ENCODE measurements around the gene TRIM66.
A peak's percentile ranks its signal among the peaks of the same experiment; 100 is the strongest.

TRIM66 gene

GRCh38 chr11:8682303-8683114, at the start of gene TRIM66, which contains the start of gene RPL27A:
Gene TRIM66, minus strand, starts transcription at chr11:8682665. Its CDS starts 10,391 bp downstream, at chr11:8672274.
Gene RPL27A, plus strand, starts transcription at chr11:8682792. Its CDS starts 22 bp downstream, at chr11:8682814.
- DNase-seq: peak; percentile 95 to 98

- DNase-seq: no peak
These were observed 49.3 kb upstream of the TRIM66 start for GRCh38 chr11:8731647-8732323.

- no peak for DNase-seq
These were observed 48.2 kb upstream of the TRIM66 start for GRCh38 chr11:8730697-8731020.

GRCh38 chr11:8729837-8730696, 47.6 kb upstream of the TRIM66 start:
- no peak for DNase-seq

- DNase-seq: no peak
These were observed 46.6 kb upstream of the TRIM66 start for GRCh38 chr11:8729067-8729466.

- no peak for DNase-seq
These were observed 46.1 kb upstream of the TRIM66 start for GRCh38 chr11:8728563-8728962.

- no peak for DNase-seq
These were observed 43.9 kb upstream of the TRIM66 start for GRCh38 chr11:8726395-8726794.

- DNase-seq: no peak
These were observed 42.2 kb upstream of the TRIM66 start for GRCh38 chr11:8724682-8725081.

GRCh38 chr11:8723711-8724110, 41.2 kb upstream of the TRIM66 start:
- no peak for DNase-seq

- no peak for DNase-seq
These were observed 40.3 kb upstream of the TRIM66 start for GRCh38 chr11:8722809-8723208.

GRCh38 chr11:8721609-8722500, 39.4 kb upstream of the TRIM66 start:
- DNase-seq: peak in 1 of 2 experiments; percentile 9

- DNase-seq: no peak
These were observed 38.6 kb upstream of the TRIM66 start for GRCh38 chr11:8720868-8721608.

- DNase-seq: no peak
These were observed 37.9 kb upstream of the TRIM66 start for GRCh38 chr11:8720352-8720751.

GRCh38 chr11:8719721-8720120, 37.3 kb upstream of the TRIM66 start:
- peak in 1 of 2 experiments; percentile 11 for DNase-seq

GRCh38 chr11:8719211-8719649, 36.8 kb upstream of the TRIM66 start:
- DNase-seq: peak; percentile 28 to 29

- DNase-seq: peak; percentile 12 to 36
These were observed 35.6 kb upstream of the TRIM66 start for GRCh38 chr11:8717876-8718753.

GRCh38 chr11:8717544-8717875, 35.0 kb upstream of the TRIM66 start:
- DNase-seq: no peak

- DNase-seq: no peak
These were observed 33.0 kb upstream of the TRIM66 start for GRCh38 chr11:8715501-8715900.

GRCh38 chr11:8714622-8715225, 32.3 kb upstream of the TRIM66 start:
- DNase-seq: no peak
